ENCODE measurements around the gene EVL. TPM values are rescaled to one million over a fixed set of nuclear protein-coding genes. Genes with fewer than 3 reads are reported as not detected.

Gene EVL
- total RNA-seq, 2 experiments from 2014 or later: 1,124 to 1,144 TPM

DNA sequence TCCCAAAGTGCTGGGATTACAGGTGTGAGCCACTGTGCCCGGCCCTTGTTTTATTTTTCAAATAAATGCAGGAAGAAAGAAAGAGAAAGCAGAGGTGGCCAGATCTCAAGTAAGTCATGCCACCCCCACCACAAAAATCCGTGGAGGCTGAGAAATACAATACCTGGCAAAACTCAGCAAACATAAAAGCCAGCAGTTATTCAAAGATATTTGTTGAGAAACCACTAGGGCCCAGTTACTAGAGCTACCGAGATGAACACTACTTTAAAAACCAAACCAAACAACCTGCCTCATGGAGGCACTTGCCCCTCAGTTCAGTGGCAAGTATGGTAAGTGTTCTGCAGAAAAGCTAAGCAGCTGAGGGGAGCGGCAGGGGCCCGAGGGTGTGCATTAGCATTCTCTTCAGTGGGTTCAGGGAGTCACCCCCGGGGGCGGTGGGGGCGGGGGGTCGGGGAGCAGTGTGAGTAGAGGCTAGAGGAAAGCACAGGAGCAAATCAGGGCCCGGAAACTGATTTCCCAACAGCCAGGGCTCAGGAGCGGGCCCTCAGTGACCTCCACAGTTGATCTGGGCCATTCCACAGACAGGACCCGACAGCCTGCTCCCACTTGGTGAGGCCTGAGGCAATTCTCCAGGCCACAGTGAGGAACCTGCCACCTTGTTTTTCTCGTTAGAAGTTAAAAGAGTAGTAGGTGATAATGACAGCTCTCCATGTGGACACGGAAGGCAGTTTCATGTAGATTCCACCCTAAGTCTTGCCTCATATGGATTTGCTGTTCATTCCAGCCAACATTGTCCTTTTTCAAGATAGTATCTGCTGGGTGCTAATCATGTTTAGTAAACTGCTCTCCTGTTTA, 8.6 kb downstream of the EVL start:
- Mint-ChIP-seq H3K4me3 (peak overlapping the region; percentile 96), H3K36me3 (peaks cover 79% of the 10 kb centered on the region), H3K9me3 (no peaks in the 10 kb centered on the region), H3K4me1 (peaks cover 72% of the 10 kb centered on the region), H3K27ac (peak overlapping the region; percentile 88), H3K27me3 (no peaks in the 10 kb centered on the region)
- ATAC-seq (ENCODE audit: low read depth) (no peak), DNase-seq (no peak)
- POLR2A ChIA-PET: interaction anchor here (1.5 to 11.7 kb wide), 5 partner anchors 6 to 33 kb away, joined by 6 to 297 read pairs (median 75); partner anchors contain the start of gene EVL

DNA sequence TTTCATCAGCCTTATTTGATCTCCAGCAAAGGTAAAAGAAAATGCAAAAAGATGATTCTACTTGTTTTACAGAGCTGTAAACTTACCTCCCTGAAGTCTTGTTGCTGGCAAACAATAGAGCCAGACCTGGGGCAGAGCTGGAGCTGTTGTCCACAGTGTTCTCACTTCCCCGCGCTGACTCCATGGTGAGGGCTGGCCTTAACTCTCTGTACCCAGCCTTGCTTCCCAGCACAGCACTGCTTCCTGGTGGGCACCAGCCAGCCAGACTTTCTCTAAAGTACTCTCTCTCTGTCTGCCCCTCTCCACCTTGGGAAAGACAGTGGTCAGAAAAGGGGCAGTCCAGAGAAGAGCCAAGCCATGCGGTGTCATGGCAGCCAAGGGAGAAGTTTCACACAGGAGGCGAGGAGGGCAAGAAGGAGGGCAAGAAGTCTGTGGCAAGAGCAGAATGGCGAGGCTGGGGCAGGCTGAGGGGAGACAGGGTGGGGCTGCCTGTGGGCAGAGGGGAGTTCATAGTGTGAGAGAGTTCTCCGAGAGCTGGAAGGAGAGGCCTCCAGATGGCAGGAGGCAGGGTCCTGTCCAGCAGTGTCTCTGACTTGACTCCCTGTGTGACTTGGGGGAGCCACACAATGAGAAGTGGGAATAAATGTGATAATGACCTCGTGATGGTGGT, 9.3 kb downstream of the EVL start:
- ATAC-seq (ENCODE audit: low read depth) (no peak), DNase-seq (no peak)
- H3K27me3 Mint-ChIP-seq: no peaks in the 10 kb centered on the region
- peaks cover 77% of the 10 kb centered on the region for H3K4me1 Mint-ChIP-seq
- peak overlapping the region; percentile 96 for H3K4me3 Mint-ChIP-seq
- H3K27ac Mint-ChIP-seq: peak overlapping the region; percentile 88
- peaks cover 76% of the 10 kb centered on the region for H3K36me3 Mint-ChIP-seq
- no peaks in the 10 kb centered on the region for H3K9me3 Mint-ChIP-seq
- POLR2A ChIA-PET: interaction anchor here (1.5 to 11.7 kb wide), 6 partner anchors 5 to 32 kb away, joined by 6 to 297 read pairs (median 106); partner anchors contain the start of gene EVL

GRCh38 chr14:100075681-100076080, 10.5 kb downstream of the EVL start:
- H3K27ac Mint-ChIP-seq: peak overlapping the region; percentile 88
- DNase-seq: no peak
- POLR2A ChIA-PET: interaction anchor here (1.8 to 11.7 kb wide), 4 partner anchors 6 to 31 kb away, joined by 7 to 297 read pairs (median 106); partner anchors contain the start of gene EVL
- peaks cover 84% of the 10 kb centered on the region for H3K4me1 Mint-ChIP-seq
- peak overlapping the region; percentile 96 for H3K4me3 Mint-ChIP-seq
- ATAC-seq (ENCODE audit: low read depth): no peak
- no peaks in the 10 kb centered on the region for H3K27me3 Mint-ChIP-seq
- peaks cover 75% of the 10 kb centered on the region for H3K36me3 Mint-ChIP-seq
- no peaks in the 10 kb centered on the region for H3K9me3 Mint-ChIP-seq

DNA sequence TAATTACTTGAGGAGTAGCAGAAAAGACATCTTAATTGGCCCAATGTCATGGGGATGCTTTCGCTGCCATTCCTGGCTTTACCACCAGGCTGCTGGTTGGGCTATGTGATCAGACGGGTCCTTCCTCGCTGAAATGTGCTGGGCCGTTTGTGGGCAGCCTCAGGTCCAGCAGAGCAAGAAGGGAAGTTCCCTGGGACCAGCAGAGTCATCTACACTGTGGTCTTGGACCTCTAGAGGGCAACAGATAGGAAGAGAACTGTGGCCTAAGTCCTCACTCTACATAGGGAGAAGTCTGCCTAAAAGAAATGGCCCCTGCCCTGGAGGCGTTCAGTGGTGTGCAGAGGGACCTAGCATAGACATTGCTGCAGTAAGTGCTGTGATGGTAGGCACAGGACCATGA, 10.9 kb downstream of the EVL start:
- POLR2A ChIA-PET: interaction anchor here (0.8 to 10.4 kb wide), 4 partner anchors 7 to 32 kb away, joined by 4 to 297 read pairs (median 10); partner anchors contain the start of gene EVL
- peak overlapping the region; percentile 96 for H3K4me3 Mint-ChIP-seq
- no peaks in the 10 kb centered on the region for H3K27me3 Mint-ChIP-seq
- no peaks in the 10 kb centered on the region for H3K9me3 Mint-ChIP-seq
- H3K27ac Mint-ChIP-seq: peak overlapping the region; percentile 88
- peaks cover 83% of the 10 kb centered on the region for H3K4me1 Mint-ChIP-seq
- ATAC-seq (ENCODE audit: low read depth) (peak; percentile 18), DNase-seq (peak; percentile 59)
- H3K36me3 Mint-ChIP-seq: peaks cover 72% of the 10 kb centered on the region

DNA sequence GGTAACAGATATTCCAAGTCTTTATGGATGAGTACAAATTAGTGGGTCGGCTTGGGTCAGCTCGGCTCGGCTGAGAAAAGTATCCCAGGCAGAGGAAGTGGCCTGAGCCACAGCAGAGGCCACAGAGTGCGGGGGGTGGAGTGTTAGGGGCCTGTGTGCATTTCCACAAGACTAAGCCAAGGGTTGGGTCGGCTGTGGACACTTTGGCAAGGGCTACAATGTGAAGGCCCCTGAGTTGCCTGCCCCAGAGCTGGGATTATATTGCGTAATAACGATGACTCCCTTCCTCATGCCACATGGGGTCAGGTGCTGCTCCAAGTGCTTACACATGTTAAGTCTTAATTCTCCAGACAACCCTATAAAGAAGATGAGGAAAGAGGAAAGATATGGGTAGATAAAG, 11.4 kb downstream of the EVL start:
- Mint-ChIP-seq H3K4me1 (peaks cover 83% of the 10 kb centered on the region), H3K4me3 (peak overlapping the region; percentile 96), H3K9me3 (no peaks in the 10 kb centered on the region), H3K27ac (peak overlapping the region; percentile 88), H3K27me3 (no peaks in the 10 kb centered on the region), H3K36me3 (peaks cover 70% of the 10 kb centered on the region)
- ATAC-seq (ENCODE audit: low read depth) (no peak), DNase-seq (no peak)
- POLR2A ChIA-PET: interaction anchor here (0.8 to 10.4 kb wide), 5 partner anchors 7 to 32 kb away, joined by 4 to 297 read pairs (median 6); partner anchors contain the start of gene EVL

- Mint-ChIP-seq H3K4me3 (peak overlapping the region; percentile 96), H3K27me3 (no peaks in the 10 kb centered on the region), H3K4me1 (peaks cover 85% of the 10 kb centered on the region), H3K9me3 (no peaks in the 10 kb centered on the region), H3K36me3 (peaks cover 68% of the 10 kb centered on the region), H3K27ac (peak overlapping the region; percentile 88)
- ATAC-seq (ENCODE audit: low read depth): no peak
- POLR2A ChIA-PET: interaction anchor here (0.9 to 10.4 kb wide), 3 partner anchors 8 to 28 kb away, joined by 4 to 297 read pairs (median 6); partner anchors contain the start of gene EVL
- no peak for DNase-seq
These were observed 12.2 kb downstream of the EVL start for GRCh38 chr14:100077441-100077840.

- Mint-ChIP-seq H3K27ac (peak overlapping the region; percentile 88), H3K9me3 (no peaks in the 10 kb centered on the region), H3K27me3 (no peaks in the 10 kb centered on the region), H3K36me3 (peaks cover 68% of the 10 kb centered on the region), H3K4me3 (peak overlapping the region; percentile 96), H3K4me1 (peaks cover 85% of the 10 kb centered on the region)
- DNase-seq (no peak), ATAC-seq (ENCODE audit: low read depth) (no peak)
- POLR2A ChIA-PET: interaction anchor here (0.7 to 10.4 kb wide), 14 partner anchors 9 to 844 kb away, joined by 3 to 297 read pairs (median 4); partner anchors contain the start of gene EVL
These were observed 13.1 kb downstream of the EVL start for GRCh38 chr14:100078216-100078803.

DNA sequence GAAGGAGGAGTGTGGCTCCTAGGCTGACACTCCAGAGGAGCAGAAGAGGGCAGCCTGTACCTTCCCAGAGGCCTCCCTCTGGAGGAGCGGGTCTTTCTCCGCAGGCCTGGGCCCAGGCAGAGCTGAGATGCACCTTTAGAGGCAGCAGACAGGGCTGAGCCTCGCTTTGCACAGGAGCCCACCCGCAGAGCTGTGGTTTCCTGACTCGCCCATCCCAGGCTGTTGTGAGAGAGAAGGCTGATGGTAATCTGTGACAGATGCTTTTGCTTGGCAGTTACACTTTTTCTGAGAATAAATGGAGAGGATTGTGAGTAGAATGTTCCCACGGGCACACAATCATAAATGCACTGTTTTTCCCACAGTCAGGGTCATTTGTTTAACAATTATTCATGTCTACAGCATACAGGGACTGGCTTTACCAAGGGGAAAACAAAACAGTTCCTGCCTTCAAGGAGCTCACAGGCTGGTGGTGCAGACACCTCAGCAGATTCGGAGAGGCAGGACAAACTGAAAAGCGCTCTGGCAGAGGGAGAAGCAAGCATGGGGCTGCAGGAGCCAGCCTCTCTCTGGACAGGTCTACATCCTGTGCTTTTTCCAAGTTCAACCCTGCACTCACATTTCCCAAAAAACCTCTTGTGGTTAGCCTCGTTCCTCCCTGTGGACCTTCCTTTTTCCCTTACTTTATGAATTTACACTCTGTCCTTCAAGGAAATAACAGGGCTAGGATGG, 13.9 kb downstream of the EVL start:
- Mint-ChIP-seq H3K9me3 (no peaks in the 10 kb centered on the region), H3K36me3 (peaks cover 68% of the 10 kb centered on the region), H3K27me3 (no peaks in the 10 kb centered on the region), H3K4me3 (peak overlapping the region; percentile 96), H3K4me1 (peaks cover 88% of the 10 kb centered on the region), H3K27ac (peak overlapping the region; percentile 88)
- DNase-seq (peak; percentile 83), ATAC-seq (ENCODE audit: low read depth) (peak; percentile 81)
- POLR2A ChIA-PET: interaction anchor here (0.6 to 10.4 kb wide), 20 partner anchors 10 to 845 kb away, joined by 3 to 297 read pairs (median 4); partner anchors contain the start of gene EVL

- Mint-ChIP-seq H3K36me3 (peaks cover 67% of the 10 kb centered on the region), H3K4me1 (peaks cover 88% of the 10 kb centered on the region), H3K27ac (peak overlapping the region; percentile 88), H3K27me3 (no peaks in the 10 kb centered on the region), H3K4me3 (peak overlapping the region; percentile 96), H3K9me3 (no peaks in the 10 kb centered on the region)
- DNase-seq: no peak
- no peak for ATAC-seq (ENCODE audit: low read depth)
- POLR2A ChIA-PET: interaction anchor here (0.6 to 10.4 kb wide), 11 partner anchors 10 to 810 kb away, joined by 3 to 297 read pairs (median 4); partner anchors contain the start of gene EVL
These were observed 14.4 kb downstream of the EVL start for GRCh38 chr14:100079726-100080005.

DNA sequence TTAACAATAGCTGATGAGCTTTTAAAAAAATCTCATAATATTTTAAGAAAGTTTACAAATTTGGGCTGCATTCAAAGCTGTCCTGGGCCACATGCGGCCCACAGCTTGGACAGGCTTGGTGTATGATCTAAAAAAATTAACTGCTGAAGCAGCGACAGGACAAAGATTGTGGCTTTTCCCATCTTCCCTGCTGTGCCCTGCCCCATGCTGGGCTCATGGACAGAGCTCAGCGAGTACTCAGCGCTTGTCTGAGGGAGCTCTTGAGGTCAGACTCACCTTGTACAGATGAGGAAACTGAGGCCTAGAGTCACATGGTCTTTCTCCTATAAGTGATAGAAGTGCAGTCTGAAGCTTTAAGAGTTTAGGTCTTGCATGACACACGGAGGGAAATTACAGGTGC, 15.0 kb downstream of the EVL start:
- POLR2A ChIA-PET: interaction anchor here (0.6 to 10.4 kb wide), 7 partner anchors 11 to 28 kb away, joined by 3 to 297 read pairs (median 9); partner anchors contain the start of gene EVL
- H3K36me3 Mint-ChIP-seq: peaks cover 69% of the 10 kb centered on the region
- H3K9me3 Mint-ChIP-seq: no peaks in the 10 kb centered on the region
- peak overlapping the region; percentile 88 for H3K27ac Mint-ChIP-seq
- H3K4me3 Mint-ChIP-seq: peak overlapping the region; percentile 96
- peaks cover 87% of the 10 kb centered on the region for H3K4me1 Mint-ChIP-seq
- H3K27me3 Mint-ChIP-seq: no peaks in the 10 kb centered on the region
- ATAC-seq (ENCODE audit: low read depth) (no peak), DNase-seq (no peak)

DNA sequence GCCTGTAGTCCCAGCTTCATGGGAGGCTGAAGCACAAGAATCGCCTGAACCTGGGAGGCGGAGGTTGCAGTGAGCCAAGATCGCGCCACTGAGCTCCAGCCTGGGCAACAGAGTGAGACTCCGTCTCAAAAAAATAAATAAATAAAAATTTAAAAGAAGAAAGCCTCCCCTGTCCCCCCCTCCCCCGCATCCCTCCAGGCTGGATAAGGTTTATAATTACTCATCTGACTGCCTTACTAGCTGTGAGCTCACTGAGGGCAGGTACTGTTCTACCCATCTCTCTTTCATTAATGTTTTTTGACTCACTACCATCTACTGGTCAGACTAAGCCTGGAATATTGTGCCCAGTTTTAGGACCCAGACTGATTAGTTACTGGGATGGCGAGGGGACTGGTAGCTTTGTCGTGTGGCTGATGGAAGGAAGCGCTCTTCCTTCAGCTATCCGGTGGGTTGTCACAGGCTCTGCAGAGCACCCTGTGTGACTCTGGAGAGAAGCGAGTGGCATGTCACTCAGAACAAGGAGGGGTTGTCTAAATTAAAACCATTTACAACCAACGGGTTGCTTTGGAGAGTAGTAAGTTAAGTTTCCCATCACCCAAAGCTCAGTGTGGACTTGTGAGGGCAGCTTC, 16.9 kb downstream of the EVL start:
- POLR2A ChIA-PET: interaction anchor here (1.0 to 10.4 kb wide), 8 partner anchors 9 to 139 kb away, joined by 4 to 297 read pairs (median 11); partner anchors contain the start of gene EVL
- no peaks in the 10 kb centered on the region for H3K27me3 Mint-ChIP-seq
- peaks cover 81% of the 10 kb centered on the region for H3K4me1 Mint-ChIP-seq
- peaks cover 66% of the 10 kb centered on the region for H3K36me3 Mint-ChIP-seq
- no peaks in the 10 kb centered on the region for H3K9me3 Mint-ChIP-seq
- H3K4me3 Mint-ChIP-seq: peak overlapping the region; percentile 77
- peak; percentile 11 for ATAC-seq (ENCODE audit: low read depth)
- no peak for DNase-seq
- peak overlapping the region; percentile 82 for H3K27ac Mint-ChIP-seq

- Mint-ChIP-seq H3K9me3 (no peaks in the 10 kb centered on the region), H3K27me3 (no peaks in the 10 kb centered on the region), H3K4me1 (peaks cover 79% of the 10 kb centered on the region), H3K27ac (peak overlapping the region; percentile 82), H3K4me3 (peak overlapping the region; percentile 77), H3K36me3 (peaks cover 66% of the 10 kb centered on the region)
- ATAC-seq (ENCODE audit: low read depth): no peak
- POLR2A ChIA-PET: interaction anchor here (1.3 to 10.4 kb wide), 7 partner anchors 13 to 25 kb away, joined by 4 to 297 read pairs (median 11); partner anchors contain the start of gene EVL
- DNase-seq: no peak
These were observed 17.5 kb downstream of the EVL start for GRCh38 chr14:100082723-100083122.
